IMR-90 (cell line): ENCODE data around the gene KRT4.

Experiments
- BHLHE40 ChIP-seq: fragments of 150-350 bp; IDR thresholded peaks from 2 replicates; pipeline ENCODE4 v1.6.1; 2016; ENCODE audit warnings: mild to moderate bottlenecking, low read depth, low read length
- CTCF ChIP-seq: conservative IDR thresholded peaks from 2 replicates; pipeline ENCODE4 v1.5.1; 2012; ENCODE audit warnings: mild to moderate bottlenecking, low read depth, low read length, improper control_type of control experiment
- ELK1 ChIP-seq: fragments of 150-350 bp; IDR thresholded peaks from 2 replicates; pipeline ENCODE4 v1.6.1; 2016; ENCODE audit warnings: low read depth, mild to moderate bottlenecking, low read length, moderate library complexity, borderline replicate concordance
- MXI1 ChIP-seq: IDR thresholded peaks from 2 replicates; pipeline ENCODE4 v1.6.1; 2012; ENCODE audit warnings: low read depth, mild to moderate bottlenecking, low read length, moderate library complexity, borderline replicate concordance
- POLR2A ChIP-seq: IDR thresholded peaks from 2 replicates; pipeline ENCODE4 v1.6.1; 2012; ENCODE audit warnings: mild to moderate bottlenecking, low read depth, low read length
- RAD21 ChIP-seq: IDR thresholded peaks from 2 replicates; pipeline ENCODE4 v1.6.1; 2012; ENCODE audit warnings: low read length, improper control_type of control experiment
- RCOR1 ChIP-seq: IDR thresholded peaks from 2 replicates; pipeline ENCODE4 v1.6.1; 2012; ENCODE audit warnings: mild to moderate bottlenecking, low read length, improper control_type of control experiment; ENCODE audit not compliant: insufficient replicate concordance
- RFX5 ChIP-seq: IDR thresholded peaks from 2 replicates; pipeline ENCODE4 v1.8.0; 2012; ENCODE audit warnings: low read depth, mild to moderate bottlenecking, low read length, moderate library complexity
- SMC3 ChIP-seq: fragments of 150-350 bp; IDR thresholded peaks from 2 replicates; pipeline ENCODE4 v1.6.1; 2016; ENCODE audit warnings: low read depth, mild to moderate bottlenecking, antibody characterized with exemption, low read length, moderate library complexity
- USF2 ChIP-seq: fragments of 150-350 bp; IDR thresholded peaks from 2 replicates; pipeline ENCODE4 v1.6.1; 2017; ENCODE audit warnings: mild to moderate bottlenecking, antibody characterized with exemption, low read length, low read depth

- TF ChIP-seq POLR2A (no peak), SMC3 (no peak), RAD21 (no peak), CTCF (no peak), ELK1 (no peak), MXI1 (no peak), USF2 (no peak), BHLHE40 (no peak), RCOR1 (no peak), RFX5 (no peak)
Observed at GRCh38 chr12:52772772-52773171, 41.1 kb downstream of the KRT4 start.
